ENCODE results near the gene GRAP2.
"Not testable (repeated sequence)": the region's sequence is repeated elsewhere in the genome, so short reads cannot be mapped to it uniquely, and the experiment has no call there.

GRAP2 gene

GRCh38 chr22:39946503-39947219, 45.8 kb downstream of the GRAP2 start:
- no peak for DNase-seq (ENCODE audit: low read depth)

- no peak for DNase-seq (ENCODE audit: low read depth)
Observed at GRCh38 chr22:39947220-39948216, 46.6 kb downstream of the GRAP2 start.

- DNase-seq (ENCODE audit: low read depth) = no peak
Observed at GRCh38 chr22:39949964-39950737, 49.3 kb downstream of the GRAP2 start.

- DNase-seq (ENCODE audit: low read depth) = not testable (repeated sequence)
Observed at GRCh38 chr22:39951603-39952293, 50.9 kb downstream of the GRAP2 start.

GRCh38 chr22:39952347-39952746, 51.5 kb downstream of the GRAP2 start:
- no peak for DNase-seq (ENCODE audit: low read depth)

GRCh38 chr22:39953101-39953500, 52.2 kb downstream of the GRAP2 start:
- no peak for DNase-seq (ENCODE audit: low read depth)

- DNase-seq (ENCODE audit: low read depth) = no peak
Observed at GRCh38 chr22:39954584-39955055, 53.7 kb downstream of the GRAP2 start.

- no peak for DNase-seq (ENCODE audit: low read depth)
Observed at GRCh38 chr22:39955675-39956074, 54.8 kb downstream of the GRAP2 start.

GRCh38 chr22:39956932-39957664, 56.2 kb downstream of the GRAP2 start:
- DNase-seq (ENCODE audit: low read depth) = no peak

- DNase-seq (ENCODE audit: low read depth) = no peak
Observed at GRCh38 chr22:39958009-39958711, 57.3 kb downstream of the GRAP2 start.

GRCh38 chr22:39958949-39959639, 58.2 kb downstream of the GRAP2 start:
- DNase-seq (ENCODE audit: low read depth) = no peak

- peak; percentile 16 for DNase-seq (ENCODE audit: low read depth)
Observed at GRCh38 chr22:39959640-39960447, 59.0 kb downstream of the GRAP2 start, which contains the start of gene TMA7B. Gene TMA7B (plus strand): TSS chr22:39960397. CDS start chr22:39964375, 3,978 bp downstream.

- peak; percentile 44 for DNase-seq (ENCODE audit: low read depth)
Observed at GRCh38 chr22:39960791-39961746, 60.2 kb downstream of the GRAP2 start.

- DNase-seq (ENCODE audit: low read depth) = no peak
Observed at GRCh38 chr22:39962071-39962470, 61.2 kb downstream of the GRAP2 start.

- no peak for DNase-seq (ENCODE audit: low read depth)
Observed at GRCh38 chr22:39965748-39966147, 64.9 kb downstream of the GRAP2 start.

- no peak for DNase-seq (ENCODE audit: low read depth)
Observed at GRCh38 chr22:39966470-39966869, 65.6 kb downstream of the GRAP2 start.

GRCh38 chr22:39967103-39967829, 66.4 kb downstream of the GRAP2 start:
- DNase-seq (ENCODE audit: low read depth) = no peak

All from stimulated activated CD4-positive, alpha-beta T cell treated with anti-CD3 and anti-CD28 coated beads, Interleukin-2, amount 100 ng/mL, for 4 hours (primary cell).